HG02623 (cell line): ENCODE data around the gene TTLL13.

Source experiments
- ATAC-seq: cut with Tn5 transposase; IDR thresholded peaks from one replicate; pipeline ENCODE4 v1.9.1; 2021; ENCODE audit warnings: moderate library complexity; ENCODE audit not compliant: unreplicated experiment

Gene TTLL13

GRCh38 chr15:90213818-90214204 is 35.5 kb upstream of the TTLL13 start:
- no peak for ATAC-seq

DNA sequence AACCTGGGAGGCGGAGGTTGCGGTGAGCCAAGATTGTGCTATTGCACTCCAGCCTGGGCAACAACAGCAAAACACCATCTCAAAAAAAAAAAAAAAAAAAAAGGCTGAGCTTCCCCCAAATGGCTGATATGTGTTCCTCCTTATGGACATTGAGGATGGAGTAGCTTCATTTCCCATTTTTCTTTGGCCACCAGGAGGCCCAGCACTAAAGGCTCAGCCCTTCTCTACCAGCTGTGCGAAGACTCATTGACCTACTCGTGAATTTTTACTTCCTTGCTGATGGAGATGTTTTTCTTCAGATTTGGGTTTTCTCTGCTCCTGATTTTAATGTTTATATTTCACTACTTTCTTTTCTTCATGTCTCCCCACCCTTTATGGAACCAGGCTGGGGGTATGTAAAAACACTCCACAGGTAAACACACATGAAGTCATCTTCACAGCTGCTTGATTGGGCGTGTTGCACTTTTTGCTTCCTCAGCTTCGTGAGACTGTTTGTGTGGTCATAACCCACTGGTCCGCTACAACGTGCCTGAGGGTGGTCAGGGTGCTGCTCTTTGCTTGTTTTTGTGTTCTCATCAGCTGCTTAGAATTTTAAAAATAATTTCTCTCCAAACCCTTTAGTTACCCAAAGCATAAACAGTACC is 34.7 kb upstream of the TTLL13 start:
- no peak for ATAC-seq

DNA sequence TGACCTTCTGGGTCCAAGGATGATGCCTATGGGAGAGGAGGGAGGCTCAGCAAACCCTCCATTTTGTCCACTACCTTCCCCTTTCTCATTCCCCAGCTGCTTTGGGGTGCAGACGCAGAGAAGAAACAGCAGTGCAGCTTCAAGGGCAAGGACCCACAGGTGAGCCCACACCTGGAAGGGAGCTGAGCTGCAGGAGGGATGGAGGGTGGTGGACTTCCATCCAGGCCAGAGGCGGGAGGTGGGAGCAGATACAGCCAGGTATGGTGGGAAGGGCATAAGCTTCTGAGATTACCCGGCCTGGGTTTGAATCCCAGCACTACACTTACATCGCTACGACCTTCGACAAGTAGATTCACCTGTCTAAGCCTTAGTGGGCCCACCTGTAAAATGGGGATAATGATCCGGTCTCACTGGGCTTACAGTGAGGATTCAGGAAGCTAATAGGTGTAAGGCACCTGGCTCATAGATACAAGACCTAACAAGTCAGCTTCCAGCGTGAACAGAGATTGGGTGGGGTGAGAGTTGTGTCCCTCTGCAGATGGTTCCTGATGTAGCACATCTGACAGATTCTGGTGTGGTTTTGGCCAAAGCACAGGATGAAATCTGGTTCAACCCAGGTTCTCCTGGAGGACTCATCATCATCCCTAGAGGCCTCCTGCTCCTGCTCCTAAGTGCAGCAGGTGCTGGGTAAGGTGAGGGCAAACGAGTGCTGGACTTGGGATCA is 31.5 kb upstream of the TTLL13 start:
- no peak for ATAC-seq

- ATAC-seq: no peak
Measured at GRCh38 chr15:90219421-90220141, 29.8 kb upstream of the TTLL13 start.

DNA sequence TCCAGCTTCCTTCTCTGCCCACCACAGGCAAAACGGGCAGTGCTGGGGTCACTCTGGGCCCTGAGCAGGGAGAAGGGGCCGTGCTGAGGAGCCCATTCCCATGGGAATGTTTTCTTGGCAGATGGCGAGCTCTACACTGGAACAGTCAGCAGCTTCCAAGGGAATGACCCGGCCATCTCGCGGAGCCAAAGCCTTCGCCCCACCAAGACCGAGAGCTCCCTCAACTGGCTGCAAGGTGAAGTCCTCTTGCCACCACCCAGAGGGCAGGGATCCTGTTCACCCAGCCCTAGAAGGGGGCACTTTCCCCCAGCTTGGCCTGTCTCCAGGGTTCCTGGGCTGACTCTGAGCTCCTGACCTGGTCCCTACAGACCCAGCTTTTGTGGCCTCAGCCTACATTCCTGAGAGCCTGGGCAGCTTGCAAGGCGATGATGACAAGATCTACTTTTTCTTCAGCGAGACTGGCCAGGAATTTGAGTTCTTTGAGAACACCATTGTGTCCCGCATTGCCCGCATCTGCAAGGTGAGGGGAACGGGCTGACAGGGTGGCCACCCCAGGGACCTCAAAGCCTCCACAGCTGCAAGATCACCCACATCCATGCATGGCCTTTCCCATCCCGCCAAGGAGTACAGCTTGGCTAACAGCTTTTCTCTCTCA is 28.0 kb upstream of the TTLL13 start:
- ATAC-seq: no peak

DNA sequence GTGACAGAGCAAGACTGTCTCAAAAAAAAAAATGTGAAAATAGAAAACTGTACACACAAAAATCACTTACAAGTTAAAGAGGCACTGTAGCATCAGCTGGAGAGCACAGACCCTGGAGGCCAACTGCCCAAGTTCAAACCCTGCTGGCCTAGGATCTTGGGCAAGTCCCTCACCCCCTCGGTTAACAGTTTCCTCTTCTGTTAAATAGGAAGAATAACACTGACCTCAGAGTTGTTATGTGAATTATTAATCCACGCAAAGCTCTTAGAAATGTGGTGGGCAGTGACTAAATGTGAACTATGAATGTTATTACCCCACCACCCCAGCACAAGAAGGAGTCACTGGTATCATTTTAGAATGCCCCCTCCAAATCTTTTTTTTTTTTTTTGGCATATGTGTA is 26.8 kb upstream of the TTLL13 start:
- ATAC-seq: no peak

GRCh38 chr15:90223441-90224165 is 25.8 kb upstream of the TTLL13 start:
- ATAC-seq: no peak

- no peak for ATAC-seq
Measured at GRCh38 chr15:90225047-90225446, 24.3 kb upstream of the TTLL13 start.

DNA sequence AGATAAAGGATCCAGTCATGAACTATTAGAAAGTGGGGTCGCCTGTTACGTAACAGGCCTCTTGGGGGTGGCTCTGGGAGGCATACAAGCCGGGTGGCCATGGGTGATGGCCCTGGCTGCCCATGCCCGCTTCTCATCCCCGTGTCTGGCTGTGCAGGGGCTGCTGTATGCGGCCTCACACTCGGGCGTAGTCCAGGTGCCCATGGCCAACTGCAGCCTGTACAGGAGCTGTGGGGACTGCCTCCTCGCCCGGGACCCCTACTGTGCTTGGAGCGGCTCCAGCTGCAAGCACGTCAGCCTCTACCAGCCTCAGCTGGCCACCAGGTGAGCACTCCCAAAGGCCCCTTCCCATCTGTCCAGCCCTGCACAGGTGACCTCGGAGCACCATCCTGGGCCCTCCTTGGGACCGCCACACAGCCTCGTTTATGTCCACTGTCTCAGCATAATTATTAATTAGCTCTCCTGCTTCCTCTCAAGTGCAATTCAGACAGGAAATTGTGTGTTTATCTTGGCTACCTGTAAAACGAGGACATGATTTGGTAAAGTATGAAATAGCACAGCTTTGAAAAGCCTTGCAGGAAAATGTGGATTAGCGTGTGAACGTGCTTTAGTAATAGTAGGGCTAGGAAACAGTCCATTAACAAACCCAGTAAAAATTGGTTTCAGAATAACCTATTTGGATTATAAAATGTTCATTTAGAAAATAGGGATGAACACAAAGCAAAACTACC is 23.7 kb upstream of the TTLL13 start:
- no peak for ATAC-seq

DNA sequence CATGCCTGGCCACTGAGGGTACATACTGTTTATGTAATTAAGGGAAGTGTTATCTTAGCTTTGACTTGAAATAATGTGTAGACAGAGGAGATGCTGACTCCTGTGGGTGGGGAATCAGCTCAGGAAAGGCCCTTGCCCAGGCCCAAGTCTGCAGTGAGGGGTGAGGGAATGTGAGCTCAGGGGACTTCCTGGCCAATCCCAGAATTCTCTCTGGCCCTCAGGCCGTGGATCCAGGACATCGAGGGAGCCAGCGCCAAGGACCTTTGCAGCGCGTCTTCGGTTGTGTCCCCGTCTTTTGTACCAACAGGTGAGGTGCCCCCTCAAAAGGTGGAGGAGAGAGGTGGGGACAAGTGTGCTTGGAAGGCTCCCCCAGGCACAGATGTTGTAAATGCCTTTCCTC is 22.0 kb upstream of the TTLL13 start:
- no peak for ATAC-seq

- ATAC-seq: no peak
Measured at GRCh38 chr15:90227816-90228772, 21.3 kb upstream of the TTLL13 start.

DNA sequence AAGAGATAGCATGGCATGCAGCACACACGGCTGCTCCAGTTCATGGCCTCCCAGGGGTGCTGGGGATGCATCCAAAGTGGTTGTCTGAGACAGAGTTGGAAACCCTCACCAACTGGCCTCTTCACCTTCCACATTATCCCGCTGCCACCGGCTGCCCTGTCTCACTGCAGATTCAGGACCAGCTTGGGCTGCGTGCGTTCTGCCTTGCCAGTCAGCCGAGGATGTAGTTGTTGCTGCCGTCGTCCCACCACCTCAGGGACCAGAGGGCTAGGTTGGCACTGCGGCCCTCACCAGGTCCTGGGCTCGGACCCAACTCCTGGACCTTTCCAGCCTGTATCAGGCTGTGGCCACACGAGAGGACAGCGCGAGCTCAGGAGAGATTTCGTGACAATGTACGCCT is 20.4 kb upstream of the TTLL13 start:
- no peak for ATAC-seq

- no peak for ATAC-seq
Measured at GRCh38 chr15:90230071-90230494, 19.3 kb upstream of the TTLL13 start.

- no peak for ATAC-seq
Measured at GRCh38 chr15:90230610-90231009, 18.7 kb upstream of the TTLL13 start.

DNA sequence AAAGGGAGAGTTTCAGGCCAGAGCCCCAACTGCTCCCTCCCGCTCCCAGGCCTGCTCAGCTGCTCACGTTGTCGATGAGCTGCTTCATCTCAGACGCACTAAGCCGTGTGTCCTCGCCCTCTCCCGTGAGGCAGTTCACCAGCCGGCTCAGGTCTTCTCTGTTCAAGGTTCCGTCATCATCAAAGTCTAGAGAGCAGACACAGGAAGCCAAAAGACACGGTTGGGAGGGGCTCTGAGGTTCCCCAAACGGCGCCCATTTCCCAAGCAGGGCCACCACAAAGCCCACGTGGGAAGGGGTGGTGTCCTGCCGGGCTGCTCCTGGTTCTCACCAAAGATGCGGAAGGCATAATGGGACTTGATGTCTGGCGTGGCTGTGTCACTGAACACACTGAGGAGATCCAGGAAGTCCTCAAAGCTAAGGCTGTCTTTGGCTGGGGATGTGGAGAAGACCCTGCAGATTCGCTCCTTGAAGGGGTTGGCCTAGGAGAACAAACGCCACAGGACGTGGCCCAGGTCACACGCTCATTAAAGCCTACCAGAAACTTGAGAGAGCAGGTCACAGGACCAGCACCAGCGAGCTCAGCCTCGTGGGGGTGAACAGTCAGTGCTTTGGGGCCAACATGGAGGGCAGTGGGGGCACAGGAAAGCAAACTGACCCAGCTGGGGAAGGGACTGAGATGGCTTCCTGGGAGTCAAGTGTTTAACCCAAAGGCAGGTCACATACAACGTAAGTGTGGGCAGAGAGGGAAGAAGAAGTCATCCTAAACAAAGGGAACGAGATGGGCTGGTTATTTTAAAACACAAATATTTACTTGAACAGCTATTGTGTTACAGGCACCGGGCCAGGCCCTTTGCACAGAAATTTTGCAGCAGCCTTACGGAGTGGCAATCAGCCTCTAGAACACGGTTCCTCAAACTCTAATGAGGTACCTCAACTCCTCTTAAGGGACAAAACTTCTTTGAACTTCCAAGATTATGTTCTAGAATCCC is 18.0 kb upstream of the TTLL13 start:
- no peak for ATAC-seq

- ATAC-seq: no peak
Measured at GRCh38 chr15:90232196-90232595, 17.2 kb upstream of the TTLL13 start.

DNA sequence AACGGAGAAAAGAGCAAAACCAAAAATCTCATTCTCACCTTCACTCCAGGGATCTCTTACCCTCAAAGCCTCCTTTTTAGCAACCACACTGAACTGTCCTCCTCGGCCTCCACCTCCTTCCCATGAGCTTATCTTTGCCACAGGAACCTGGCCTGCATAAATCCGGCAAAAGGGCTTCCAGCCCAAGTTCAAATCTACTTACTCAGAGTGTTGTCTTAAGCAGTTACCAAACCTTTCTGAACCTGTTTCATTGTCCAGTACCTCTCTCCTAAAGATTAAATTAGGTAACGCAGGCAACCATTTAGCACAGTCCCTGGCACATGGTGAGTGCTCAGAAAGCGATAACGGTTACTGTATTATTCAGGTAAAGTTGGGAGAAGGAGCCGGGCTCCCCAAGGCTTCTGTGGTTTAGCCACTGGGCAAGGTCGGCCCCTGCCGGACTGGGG is 16.4 kb upstream of the TTLL13 start:
- no peak for ATAC-seq
